Activated CD4-positive, CD25-positive, alpha-beta regulatory T cell (primary cell): ENCODE measurements around the gene KRTAP24-1.

Experiments
- DNase-seq, 4 experiments: peaks; one replicate each; lab custom pipeline; 2025; lab: John Stamatoyannopoulos, UW

Gene KRTAP24-1, protein sequence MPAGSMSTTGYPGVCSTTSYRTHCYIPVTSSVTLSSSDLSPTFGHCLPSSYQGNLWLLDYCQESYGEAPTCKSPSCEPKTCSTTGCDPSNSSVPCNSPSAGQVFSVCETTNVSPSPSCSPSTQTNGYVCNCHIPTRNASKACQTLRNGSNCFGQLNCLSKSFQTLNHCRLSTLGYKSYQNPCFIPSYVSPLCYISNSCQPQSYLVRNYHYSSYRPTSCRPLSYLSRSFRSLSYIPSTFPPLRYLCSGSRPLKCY

GRCh38 chr21:30282850-30283249, at the start of gene KRTAP24-1:
KRTAP24-1 (minus strand) TSS chr21:30282950; CDS start chr21:30282932, 18 bp downstream.
- DNase-seq, result no peak

GRCh38 chr21:30329203-30329875, 46.6 kb upstream of the KRTAP24-1 start:
- DNase-seq, result no peak

DNA sequence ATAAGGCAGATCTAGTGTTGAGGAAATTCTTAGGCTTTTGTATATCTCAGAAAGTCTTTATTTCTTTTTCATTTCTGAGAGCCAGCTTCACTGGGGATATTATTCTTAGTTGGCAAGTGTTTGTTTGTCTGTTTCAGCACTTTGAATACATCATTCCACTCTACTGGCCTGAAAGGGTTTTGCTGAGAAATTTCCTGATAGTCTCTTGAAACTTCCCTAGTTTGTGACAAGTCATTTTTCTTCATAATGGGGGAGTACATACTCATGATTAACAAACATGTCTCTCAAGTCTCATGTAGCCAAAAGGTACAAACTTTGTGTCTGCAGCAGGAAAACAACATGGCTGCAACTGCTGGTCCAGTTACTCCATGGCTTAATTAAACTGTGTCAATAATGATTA, 43.6 kb upstream of the KRTAP24-1 start:
- no peak for DNase-seq

DNA sequence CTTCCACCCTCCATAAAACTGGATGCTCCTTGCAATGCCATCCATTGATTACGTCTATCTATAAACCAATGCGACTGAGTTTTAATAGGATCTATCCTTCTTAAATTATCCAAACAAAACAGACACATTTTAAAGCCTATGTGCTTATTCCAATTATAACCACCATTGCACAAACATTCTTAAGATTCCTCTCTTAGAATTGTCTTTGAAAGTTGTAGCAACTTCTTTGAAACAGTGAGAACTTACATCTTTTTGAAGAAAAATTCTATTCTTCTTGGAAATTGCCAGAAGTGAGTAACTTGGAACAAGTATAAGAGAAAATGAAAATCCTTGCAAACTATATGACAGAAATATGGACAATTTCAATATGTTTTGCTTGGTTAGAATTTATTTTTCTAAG, 37.5 kb upstream of the KRTAP24-1 start, which contains the start of gene KRTAP26-1:
Gene KRTAP26-1 (minus strand): TSS at position 101 of the 400 bp plus-strand sequence. CDS start 280 bp downstream, outside the sequence.
- no peak for DNase-seq

GRCh38 chr21:30315701-30316100, 33.0 kb upstream of the KRTAP24-1 start:
- DNase-seq, result no peak

DNA sequence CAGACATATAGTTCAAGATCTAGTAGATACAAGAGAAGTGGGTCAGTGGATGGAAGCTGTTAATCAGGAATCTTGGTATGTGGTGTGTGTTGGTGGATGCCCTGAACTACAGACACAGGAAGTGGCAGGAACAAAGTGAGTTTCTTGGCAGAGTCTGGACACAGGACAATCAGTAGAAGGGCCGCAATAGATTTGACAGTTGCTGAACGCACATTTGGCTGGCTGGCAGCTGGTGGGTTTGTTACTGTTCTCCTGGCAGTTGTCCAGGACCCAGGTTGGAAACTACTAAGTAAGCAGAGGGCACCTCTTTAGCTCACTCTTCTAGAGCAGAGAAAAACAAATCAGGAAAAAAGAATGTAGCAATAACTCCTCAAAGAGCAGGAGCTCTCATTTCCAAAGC, 24.1 kb upstream of the KRTAP24-1 start:
- no peak for DNase-seq

GRCh38 chr21:30305136-30305535, 22.4 kb upstream of the KRTAP24-1 start:
- no peak for DNase-seq

GRCh38 chr21:30289215-30289614, 6.5 kb upstream of the KRTAP24-1 start, which contains the start of gene KRTAP25-1:
KRTAP25-1 (minus strand) TSS chr21:30289514; CDS start chr21:30289490, 24 bp downstream.
- no peak for DNase-seq

DNA sequence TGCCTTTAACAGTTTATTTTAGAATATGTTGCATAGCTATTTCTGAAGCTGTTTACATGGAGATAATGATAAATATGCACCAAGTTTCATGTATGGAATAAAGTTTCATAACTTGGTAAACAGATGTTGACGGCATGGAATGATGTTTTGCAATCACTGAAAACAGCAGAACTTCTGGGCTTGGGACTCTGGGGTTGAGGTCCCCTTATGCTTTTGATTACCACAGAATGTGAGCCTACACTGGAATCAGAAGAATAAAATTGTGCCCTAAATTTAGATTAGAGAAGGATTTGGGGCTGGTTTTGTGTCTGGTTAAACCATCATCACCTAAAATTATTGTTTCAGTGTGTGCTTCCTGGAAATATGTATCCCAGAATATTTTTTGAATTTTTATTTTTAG, 11.1 kb downstream of the KRTAP24-1 start:
- no peak for DNase-seq

DNA sequence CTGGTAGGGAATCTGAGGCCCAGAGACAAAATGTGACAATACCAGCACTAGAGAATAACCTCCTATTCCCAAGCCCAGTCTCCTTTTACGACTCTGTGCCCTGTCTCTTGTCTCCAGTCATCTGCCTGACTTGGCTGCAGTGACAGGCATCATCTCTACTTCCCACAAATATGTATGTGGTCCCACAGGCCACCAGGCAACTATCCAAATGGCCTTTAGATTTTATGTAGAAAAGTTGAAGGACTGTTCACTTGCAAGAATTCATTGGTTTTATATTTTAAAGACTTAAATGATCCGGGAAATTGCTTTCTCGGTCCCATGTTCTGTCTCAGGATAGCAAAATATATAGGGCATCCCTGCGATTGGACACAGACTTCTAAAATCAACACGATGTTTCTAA, 11.6 kb downstream of the KRTAP24-1 start:
- no peak for DNase-seq

- no peak for DNase-seq
Measured at GRCh38 chr21:30269803-30270530, 12.8 kb downstream of the KRTAP24-1 start.

GRCh38 chr21:30268608-30269197, 14.0 kb downstream of the KRTAP24-1 start:
- DNase-seq, result no peak

DNA sequence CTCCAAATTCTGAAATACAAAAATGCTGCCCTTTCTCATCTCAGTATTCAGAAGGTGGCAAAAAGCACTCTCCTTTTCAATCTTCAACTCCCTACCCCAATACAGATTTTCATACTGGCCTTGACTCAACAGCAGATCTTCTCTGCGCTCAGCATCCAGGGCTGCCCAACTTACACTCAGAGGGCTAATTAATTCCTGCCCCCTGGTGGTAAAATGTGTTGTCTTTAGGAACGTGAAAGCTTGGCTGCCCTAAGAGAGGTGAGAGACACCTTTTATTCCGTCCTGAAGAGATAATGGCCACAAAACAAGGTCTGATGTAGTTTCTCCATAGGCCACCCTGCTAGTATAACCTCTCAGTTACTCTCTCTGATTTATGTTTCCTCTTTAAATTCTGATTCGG, 25.0 kb downstream of the KRTAP24-1 start:
- DNase-seq, result no peak

- DNase-seq, result no peak
Measured at GRCh38 chr21:30256100-30256499, 26.6 kb downstream of the KRTAP24-1 start.

DNA sequence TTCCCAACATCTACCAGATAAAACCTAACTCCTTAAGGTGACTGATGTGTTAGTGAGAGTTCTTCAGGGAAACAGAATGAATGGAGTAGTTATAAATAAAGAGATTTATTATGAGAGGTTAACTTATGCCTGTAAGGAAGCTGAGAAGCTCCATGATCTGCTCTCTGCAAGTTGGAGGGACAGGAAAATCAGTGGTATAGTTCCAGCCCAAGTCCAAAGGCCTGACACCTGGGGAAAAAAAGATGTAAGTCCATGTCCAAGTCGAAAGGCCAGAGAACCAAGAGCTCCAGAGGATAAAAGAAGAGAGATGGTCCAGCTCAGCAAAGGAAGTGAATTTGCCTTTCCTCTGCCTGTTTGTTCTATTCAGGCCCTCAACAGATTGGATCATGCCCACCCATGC, 27.1 kb downstream of the KRTAP24-1 start:
- DNase-seq, result no peak

DNA sequence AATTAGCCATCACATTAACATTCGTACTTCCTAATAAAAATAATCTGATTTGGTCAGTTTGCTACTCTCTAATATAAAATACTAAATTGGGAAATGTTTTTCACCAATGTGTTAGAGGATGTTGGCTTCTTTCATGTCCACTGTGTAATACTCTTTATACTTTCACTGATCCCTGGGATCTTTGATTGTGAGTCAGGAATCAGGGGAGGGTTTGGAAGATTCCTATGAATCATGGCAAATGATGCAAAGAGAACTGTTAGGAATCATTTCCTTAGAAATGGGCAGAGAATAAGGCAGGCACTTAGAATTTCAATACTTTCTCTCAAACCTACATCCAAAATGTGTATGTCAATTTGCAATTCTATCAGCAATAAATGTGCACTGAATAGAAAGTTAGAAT, 31.0 kb downstream of the KRTAP24-1 start:
- no peak for DNase-seq

GRCh38 chr21:30249936-30250335, 32.8 kb downstream of the KRTAP24-1 start:
- DNase-seq, result no peak

GRCh38 chr21:30248844-30249243, 33.9 kb downstream of the KRTAP24-1 start:
- no peak for DNase-seq

DNA sequence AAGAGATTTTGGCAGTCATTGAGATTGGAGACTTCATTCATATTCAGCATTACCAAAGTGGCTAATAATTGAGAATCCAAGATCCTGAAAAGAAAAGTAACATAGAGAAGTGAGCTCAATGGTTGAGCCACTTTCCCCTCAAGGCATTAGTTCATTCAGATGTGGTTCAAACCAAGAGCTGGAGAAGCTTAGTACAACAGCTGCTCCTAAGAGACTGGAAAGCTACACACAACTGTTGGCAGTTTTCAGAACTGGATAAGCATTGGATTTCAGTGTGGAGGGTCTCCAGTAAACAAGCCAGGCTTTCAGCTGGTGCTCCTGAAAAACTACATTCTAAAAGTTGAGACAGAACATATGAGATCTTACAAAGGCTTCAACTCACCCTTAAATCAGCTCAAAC, 37.7 kb downstream of the KRTAP24-1 start:
- no peak for DNase-seq

- DNase-seq, result no peak
Measured at GRCh38 chr21:30243691-30244090, 39.1 kb downstream of the KRTAP24-1 start.

DNA sequence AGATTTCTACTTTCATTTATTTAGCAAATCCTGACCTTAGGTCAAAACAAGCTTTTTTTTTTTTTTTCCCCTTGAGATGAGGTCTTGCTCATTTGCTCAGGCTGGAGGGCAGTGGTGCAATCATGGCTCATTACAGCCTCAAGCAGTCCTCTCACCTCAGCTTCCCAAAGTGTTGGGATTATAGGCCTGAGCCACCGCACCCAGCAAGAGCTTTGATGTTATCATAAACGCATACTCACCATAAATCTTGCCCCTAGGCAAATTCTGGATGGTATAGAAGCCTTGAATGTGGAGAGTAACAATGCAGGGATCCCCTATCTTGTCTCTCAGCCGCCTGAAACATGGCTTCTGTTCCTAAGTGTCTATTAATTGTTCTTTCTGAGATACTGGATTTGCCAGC, 42.1 kb downstream of the KRTAP24-1 start:
- no peak for DNase-seq

DNA sequence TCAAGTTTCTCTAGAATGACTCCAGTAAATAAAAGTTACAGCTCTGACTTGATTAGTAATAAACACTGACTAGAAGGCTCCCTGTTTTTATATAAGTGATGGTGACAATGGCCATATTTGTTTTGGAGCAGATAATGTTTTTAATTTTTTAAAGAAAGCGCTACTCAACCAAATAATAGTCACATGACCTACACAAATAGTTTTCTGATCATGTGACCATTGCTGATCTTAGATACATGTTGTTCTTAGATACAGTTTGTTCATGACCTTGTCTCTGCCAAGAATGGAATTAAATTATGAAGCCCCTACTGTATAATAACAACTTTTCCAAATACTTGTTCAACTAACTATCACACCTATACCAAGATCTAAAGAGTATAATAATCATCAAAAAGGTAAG, 44.6 kb downstream of the KRTAP24-1 start:
- no peak for DNase-seq
